ENCODE measurements around the gene SLC51A. TPM values are rescaled to one million over a fixed set of nuclear protein-coding genes. Genes with fewer than 3 reads are reported as not detected.
"Not testable (repeated sequence)": the region's sequence is repeated elsewhere in the genome, so short reads cannot be mapped to it uniquely, and the experiment has no call there.

Gene SLC51A
- total RNA-seq, 1 donor from 2014 or later, result 0.60 TPM

- ATAC-seq, result peak; percentile 42
Measured at GRCh38 chr3:196227629-196228493, 11.5 kb downstream of the SLC51A start.

GRCh38 chr3:196232154-196232881 lies 16.0 kb downstream of the SLC51A start:
- intact Hi-C loops (cut with DNase I), result no loop called here
- DNase-seq (ENCODE audit: missing footprints), result no peak
- no peak for ATAC-seq

More at GRCh38 chr3:196227629-196228493, 11.5 kb downstream of the SLC51A start:
- intact Hi-C loops (cut with DNase I), result no loop called here
- no peak for DNase-seq (ENCODE audit: missing footprints)

- intact Hi-C loops (cut with DNase I), result no loop called here
- no peak for DNase-seq (ENCODE audit: missing footprints)
- no peak for ATAC-seq
Measured at GRCh38 chr3:196232882-196233251, 16.5 kb downstream of the SLC51A start.

- DNase-seq (ENCODE audit: missing footprints) (no peak), ATAC-seq (no peak)
- intact Hi-C loops (cut with DNase I), result no loop called here
Measured at GRCh38 chr3:196235452-196236122, 19.3 kb downstream of the SLC51A start.

GRCh38 chr3:196236223-196236622 lies 19.9 kb downstream of the SLC51A start:
- intact Hi-C loops (cut with DNase I), result no loop called here
- DNase-seq (ENCODE audit: missing footprints) (no peak), ATAC-seq (no peak)

GRCh38 chr3:196237203-196237602 lies 20.9 kb downstream of the SLC51A start:
- intact Hi-C loops (cut with DNase I), result no loop called here
- DNase-seq (ENCODE audit: missing footprints) (no peak), ATAC-seq (no peak)

- no peak for DNase-seq (ENCODE audit: missing footprints)
- intact Hi-C loops (cut with DNase I), result no loop called here
- ATAC-seq, result no peak
Measured at GRCh38 chr3:196238612-196239560, 22.6 kb downstream of the SLC51A start.

GRCh38 chr3:196240424-196240823 lies 24.1 kb downstream of the SLC51A start:
- no peak for ATAC-seq
- intact Hi-C loops (cut with DNase I), result no loop called here

GRCh38 chr3:196241704-196242103 lies 25.4 kb downstream of the SLC51A start:
- ATAC-seq, result no peak
- DNase-seq (ENCODE audit: missing footprints), result no peak
- intact Hi-C loops (cut with DNase I), result no loop called here

More at GRCh38 chr3:196240424-196240823, 24.1 kb downstream of the SLC51A start:
- no peak for DNase-seq (ENCODE audit: missing footprints)

GRCh38 chr3:196244166-196244565 lies 27.8 kb downstream of the SLC51A start:
- ATAC-seq; intact Hi-C loops (cut with DNase I); DNase-seq (ENCODE audit: missing footprints): not testable (repeated sequence)

- intact Hi-C loops (cut with DNase I), result no loop called here
- ATAC-seq (no peak), DNase-seq (ENCODE audit: missing footprints) (no peak)
Measured at GRCh38 chr3:196246612-196247308, 30.4 kb downstream of the SLC51A start.

GRCh38 chr3:196251918-196252317 lies 35.6 kb downstream of the SLC51A start:
- intact Hi-C loops (cut with DNase I), result loop anchor here (2.0 to 5.0 kb wide), 3 partner anchors 41 to 265 kb away; partner anchors contain the start of genes SMCO1 and UBXN7
- ATAC-seq, result no peak

GRCh38 chr3:196254376-196255283 lies 38.3 kb downstream of the SLC51A start:
- no peak for ATAC-seq
- intact Hi-C loops (cut with DNase I), result loop anchor here (5.0 kb wide), 2 partner anchors 178 to 263 kb away; partner anchors contain the start of genes SMCO1 and UBXN7
- DNase-seq (ENCODE audit: missing footprints), result no peak

More at GRCh38 chr3:196251918-196252317, 35.6 kb downstream of the SLC51A start:
- no peak for DNase-seq (ENCODE audit: missing footprints)

- intact Hi-C loops (cut with DNase I), result no loop called here
- ATAC-seq (no peak), DNase-seq (ENCODE audit: missing footprints) (no peak)
Measured at GRCh38 chr3:196255776-196256175, 39.4 kb downstream of the SLC51A start.

- no peak for ATAC-seq
- intact Hi-C loops (cut with DNase I), result no loop called here
- DNase-seq (ENCODE audit: missing footprints), result no peak
Measured at GRCh38 chr3:196260784-196261183, 44.5 kb downstream of the SLC51A start.

GRCh38 chr3:196263819-196264218 lies 47.5 kb downstream of the SLC51A start:
- ATAC-seq, result no peak
- intact Hi-C loops (cut with DNase I), result no loop called here
- no peak for DNase-seq (ENCODE audit: missing footprints)
